GM23338 (cell line): Measurements from ENCODE around the gene SIL1. TPM values are rescaled to one million over a fixed set of nuclear protein-coding genes. Genes with fewer than 3 reads are reported as not detected.

ENCODE experiments used
- ATAC-seq: fragments of 200-7000 bp; cut with Tn5 transposase; 3 replicates; pipeline ENCODE4 v1.9.1; 2020
- DNase-seq: peaks from one replicate; pipeline ENCODE4 v3.0.0-alpha.2; 2015; ENCODE audit warnings: low spot score
- H2AFZ ChIP-seq: fragments of 200-600 bp; sonication (generic); 2 replicates; pipeline ENCODE4 v1.8.0; 2016; ENCODE audit warnings: antibody characterized with exemption, mild to moderate bottlenecking, moderate library complexity
- H3F3A ChIP-seq: fragments of 200-600 bp; sonication (generic); replicated peaks from 2 replicates; pipeline ENCODE4 v1.8.0; 2017; ENCODE audit warnings: antibody characterized with exemption, mixed run types, low read depth
- H3K27ac ChIP-seq: fragments of 200-600 bp; sonication (generic); 2 replicates; pipeline ENCODE4 v1.6.1; 2016; ENCODE audit warnings: low read depth
- H3K27me3 ChIP-seq: fragments of 200-600 bp; sonication (generic); 2 replicates; pipeline ENCODE4 v1.8.0; 2016; ENCODE audit warnings: mild to moderate bottlenecking, mixed run types, moderate library complexity; ENCODE audit not compliant: insufficient read depth
- H3K36me3 ChIP-seq: fragments of 200-600 bp; sonication (generic); 2 replicates; pipeline ENCODE4 v1.8.0; 2016; ENCODE audit warnings: mild to moderate bottlenecking; ENCODE audit not compliant: insufficient read depth
- H3K4me1 ChIP-seq: fragments of 200-600 bp; sonication (generic); 2 replicates; pipeline ENCODE4 v1.8.0; 2016; ENCODE audit warnings: mild to moderate bottlenecking, moderate library complexity; ENCODE audit not compliant: insufficient read depth
- H3K4me2 ChIP-seq: fragments of 200-600 bp; sonication (generic); 2 replicates; pipeline ENCODE4 v1.7.1; 2017; ENCODE audit warnings: mixed run types
- H3K4me3 ChIP-seq: fragments of 200-600 bp; sonication (generic); 2 replicates; pipeline ENCODE4 v1.6.1; 2016; ENCODE audit warnings: mixed run types
- H3K79me2 ChIP-seq: fragments of 200-600 bp; sonication (generic); replicated peaks from 2 replicates; pipeline ENCODE4 v1.8.0; 2017; ENCODE audit warnings: mild to moderate bottlenecking; ENCODE audit not compliant: insufficient read depth
- H3K9me2 ChIP-seq: fragments of 200-600 bp; sonication (generic); 2 replicates; pipeline ENCODE4 v1.8.0; 2017; ENCODE audit not compliant: insufficient read depth
- H4K20me1 ChIP-seq: fragments of 200-600 bp; sonication (generic); replicated peaks from 2 replicates; pipeline ENCODE4 v1.8.0; 2017; ENCODE audit warnings: mild to moderate bottlenecking; ENCODE audit not compliant: insufficient read depth
- H3K27ac Mint-ChIP-seq: 2 replicates; pipeline ENCODE4 v1.8.0; 2020; ENCODE audit warnings: inconsistent platforms, mild to moderate bottlenecking, moderate library complexity, mixed read lengths
- H3K27me3 Mint-ChIP-seq: 3 replicates; pipeline ENCODE4 v1.8.0; 2022; ENCODE audit warnings: low read depth, mild to moderate bottlenecking, moderate library complexity, mixed read lengths, inconsistent platforms; ENCODE audit not compliant: insufficient read depth, poor library complexity
- H3K36me3 Mint-ChIP-seq: 3 replicates; pipeline ENCODE4 v1.8.0; 2021; ENCODE audit warnings: low read depth, mild to moderate bottlenecking, inconsistent platforms, moderate library complexity, mixed read lengths
- H3K4me1 Mint-ChIP-seq: 3 replicates; pipeline ENCODE4 v1.8.0; 2020; ENCODE audit warnings: mild to moderate bottlenecking, inconsistent platforms, mixed read lengths
- H3K4me3 Mint-ChIP-seq: 3 replicates; pipeline ENCODE4 v1.8.0; 2021; ENCODE audit warnings: moderate library complexity, mild to moderate bottlenecking, inconsistent platforms, mixed read lengths
- H3K9me3 Mint-ChIP-seq: 3 replicates; pipeline ENCODE4 v1.8.0; 2020; ENCODE audit warnings: moderate library complexity, mild to moderate bottlenecking, inconsistent platforms, mixed read lengths
- CREB1 ChIP-seq: fragments of 250-450 bp; sonication (Bioruptor Pico); IDR thresholded peaks from 2 replicates; pipeline ENCODE4 v1.5.0; 2020; ENCODE audit warnings: low read depth, mild to moderate bottlenecking, moderate library complexity
- CTCF ChIP-seq, 2 experiments: fragments of 200-600 bp in 1 of 2; sonication (generic) in 1 of 2; conservative IDR thresholded peaks; 2 replicates each; pipeline versions ENCODE4 v1.5.1 to v1.6.1; 2016 to 2017; ENCODE audit warnings: antibody characterized with exemption in 2 of 2, low read depth in 2 of 2, mild to moderate bottlenecking in 2 of 2, moderate library complexity in 1 of 2
- EZH2 ChIP-seq: fragments of 200-600 bp; sonication (generic); IDR thresholded peaks from one replicate; pipeline ENCODE4 v1.8.0; 2017; ENCODE audit warnings: antibody characterized with exemption, mild to moderate bottlenecking, low read depth; ENCODE audit not compliant: unreplicated experiment
- EZH2phosphoT487 ChIP-seq: fragments of 200-600 bp; sonication (generic); IDR thresholded peaks from one replicate; pipeline ENCODE4 v1.8.1; 2018; ENCODE audit warnings: antibody characterized with exemption; ENCODE audit not compliant: unreplicated experiment
- JUNB ChIP-seq: IDR thresholded peaks from one replicate; pipeline ENCODE4 v1.6.1; 2016; ENCODE audit warnings: antibody characterized with exemption; ENCODE audit not compliant: unreplicated experiment
- NANOG ChIP-seq: IDR thresholded peaks from 2 replicates; pipeline ENCODE4 v1.6.1; 2016; ENCODE audit warnings: antibody characterized with exemption, borderline replicate concordance
- POLR2AphosphoS5 ChIP-seq: IDR thresholded peaks from 2 replicates; pipeline ENCODE4 v1.6.1; 2016; ENCODE audit warnings: antibody characterized with exemption, low read depth
- REST ChIP-seq: IDR thresholded peaks from one replicate; pipeline ENCODE4 v1.6.1; 2018; ENCODE audit warnings: antibody characterized with exemption; ENCODE audit not compliant: unreplicated experiment
- STAT1 ChIP-seq: IDR thresholded peaks from one replicate; pipeline ENCODE4 v1.6.1; 2016; ENCODE audit warnings: antibody characterized with exemption; ENCODE audit not compliant: unreplicated experiment
- ZNF114 ChIP-seq: fragments of 250-450 bp; sonication (Bioruptor Pico); IDR thresholded peaks from 2 replicates; pipeline ENCODE4 v1.5.0; 2020; ENCODE audit warnings: mild to moderate bottlenecking, moderate library complexity
- ZNF331 ChIP-seq: fragments of 250-450 bp; sonication (Bioruptor Pico); IDR thresholded peaks from 2 replicates; pipeline ENCODE4 v1.5.0; 2020; ENCODE audit warnings: low read depth, mild to moderate bottlenecking, moderate library complexity
- ZNF462 ChIP-seq: fragments of 250-450 bp; sonication (Bioruptor Pico); IDR thresholded peaks from 2 replicates; pipeline ENCODE4 v1.5.0; 2020; ENCODE audit warnings: mild to moderate bottlenecking, moderate library complexity
- polyA plus RNA-seq: library from polyadenylated mRNA; unstranded; fragments of >200 nt; fragmentation: Nextera tagmentation; extraction: Ambion mirVana; gene quantifications from 2 replicates; pipeline ENCODE4 v1.2.1, GENCODE V29; 2016
- total RNA-seq: library from RNA; depleted of rRNA; stranded (reverse); fragments of >200 nt; shearing (Covaris generic); gene quantifications from 2 replicates; pipeline ENCODE4 v1.2.3, GENCODE V29; 2014
- TF ChIP-seq, protein P1 (sequence below): IDR thresholded peaks from 2 replicates; pipeline ENCODE4 v1.6.1; 2016; ENCODE audit warnings: antibody characterized with exemption

Gene SIL1
- total and polyA plus RNA-seq, 2 experiments from 2014 or later = 5.5 to 5.9 TPM

GRCh38 chr5:139131465-139131864 is 66.7 kb downstream of the SIL1 start:
- Mint-ChIP-seq H3K36me3 (no peaks in the 10 kb centered on the region), H3K4me3 (no peak overlapping the region), H3K27me3 (no peaks in the 10 kb centered on the region), H3K27ac (no peak overlapping the region), H3K4me1 (peaks cover 21% of the 10 kb centered on the region), H3K9me3 (no peaks in the 10 kb centered on the region)
- Histone ChIP-seq H2AFZ (no peak overlapping the region), H3K4me1 (peaks cover 14% of the 10 kb centered on the region), H3K79me2 (no peaks in the 10 kb centered on the region), H3F3A (no peaks in the 10 kb centered on the region), H4K20me1 (no peaks in the 10 kb centered on the region), H3K27ac (no peak overlapping the region), H3K27me3 (no peaks in the 10 kb centered on the region), H3K4me3 (no peak overlapping the region), H3K4me2 (0 out of 2 replicates have a peak overlapping the region, but pooled peaks have one; percentile 8), H3K36me3 (no peaks in the 10 kb centered on the region), H3K9me2 (0 out of 2 replicates have a peak, but pooled peaks cover 3% of the 10 kb centered on the region)
- TF ChIP-seq CREB1 (no peak), ZNF331 (CRISPR knock-in tag) (no peak), STAT1 (no peak), REST (no peak), EZH2phosphoT487 (no peak), CTCF (conservative IDR thresholded peaks at IDR 0.05; ENCODE audit: low read depth in 2 of 2) (no peak), EZH2 (no peak), NANOG (no peak), JUNB (no peak), ZNF462 (CRISPR knock-in tag) (no peak), ZNF114 (CRISPR knock-in tag) (no peak), POLR2AphosphoS5 (no peak)
- TF ChIP-seq, protein P1, sequence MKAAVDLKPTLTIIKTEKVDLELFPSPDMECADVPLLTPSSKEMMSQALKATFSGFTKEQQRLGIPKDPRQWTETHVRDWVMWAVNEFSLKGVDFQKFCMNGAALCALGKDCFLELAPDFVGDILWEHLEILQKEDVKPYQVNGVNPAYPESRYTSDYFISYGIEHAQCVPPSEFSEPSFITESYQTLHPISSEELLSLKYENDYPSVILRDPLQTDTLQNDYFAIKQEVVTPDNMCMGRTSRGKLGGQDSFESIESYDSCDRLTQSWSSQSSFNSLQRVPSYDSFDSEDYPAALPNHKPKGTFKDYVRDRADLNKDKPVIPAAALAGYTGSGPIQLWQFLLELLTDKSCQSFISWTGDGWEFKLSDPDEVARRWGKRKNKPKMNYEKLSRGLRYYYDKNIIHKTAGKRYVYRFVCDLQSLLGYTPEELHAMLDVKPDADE = no peak
- ATAC-seq (peak; percentile 85), DNase-seq (peak; percentile 33)
